ENCODE measurements around the gene CFAP20DC.

CFAP20DC gene

DNA sequence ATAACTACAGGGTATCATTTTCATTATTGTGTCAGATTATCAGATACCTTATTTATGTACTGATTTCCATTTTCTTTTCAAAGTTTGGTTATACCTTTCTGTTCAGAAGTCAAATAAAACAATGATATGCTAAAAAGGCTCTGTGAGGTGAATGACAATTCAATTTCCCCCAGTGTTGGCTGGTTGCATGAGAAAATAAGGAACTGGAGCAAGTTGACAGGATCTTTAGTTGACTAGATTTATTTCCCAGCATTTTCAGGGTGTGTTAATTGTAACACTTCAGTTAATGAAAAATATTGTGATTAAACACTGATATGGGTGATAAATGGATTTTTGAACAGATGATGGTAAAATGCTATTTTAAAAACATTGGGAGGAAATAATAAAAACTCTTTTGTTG lies 260.4 kb downstream of the CFAP20DC start:
- DNase-seq: no peak
- in situ Hi-C loops (cut with HindIII; ENCODE audit: low pct_ligation_motif_present, low pct_unique_long_range_greater_than_20kb, low sequenced_read_pairs): no loop called here

- DNase-seq: no peak
- in situ Hi-C loops (cut with HindIII; ENCODE audit: low pct_ligation_motif_present, low pct_unique_long_range_greater_than_20kb, low sequenced_read_pairs): no loop called here
Measured at GRCh38 chr3:58784888-58785287, 264.9 kb downstream of the CFAP20DC start.

GRCh38 chr3:58784425-58784824 lies 265.4 kb downstream of the CFAP20DC start:
- no peak for DNase-seq
- in situ Hi-C loops (cut with HindIII; ENCODE audit: low pct_ligation_motif_present, low pct_unique_long_range_greater_than_20kb, low sequenced_read_pairs): no loop called here

GRCh38 chr3:58783845-58784244 lies 266.0 kb downstream of the CFAP20DC start:
- no peak for DNase-seq
- in situ Hi-C loops (cut with HindIII; ENCODE audit: low pct_ligation_motif_present, low pct_unique_long_range_greater_than_20kb, low sequenced_read_pairs): no loop called here

DNA sequence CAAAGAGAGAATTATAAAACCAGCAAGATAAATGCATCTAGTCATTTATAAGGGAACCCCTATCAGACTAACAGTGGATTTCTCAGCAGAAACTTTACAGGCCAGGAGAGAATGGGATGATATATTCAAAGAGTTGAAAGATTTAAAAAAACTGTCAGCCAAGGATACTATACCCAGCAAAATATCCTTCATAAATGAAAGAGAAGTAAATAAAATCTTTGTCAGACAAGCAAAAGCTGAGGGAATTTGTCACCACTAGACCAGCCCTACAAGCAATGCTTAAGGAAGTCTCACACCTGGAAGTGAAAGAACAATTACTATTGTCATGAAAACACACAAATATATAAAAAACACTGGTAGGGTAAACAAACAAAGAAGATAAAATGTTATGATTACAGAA lies 269.9 kb downstream of the CFAP20DC start:
- in situ Hi-C loops (cut with HindIII; ENCODE audit: low pct_ligation_motif_present, low pct_unique_long_range_greater_than_20kb, low sequenced_read_pairs): no loop called here
- DNase-seq: no peak

DNA sequence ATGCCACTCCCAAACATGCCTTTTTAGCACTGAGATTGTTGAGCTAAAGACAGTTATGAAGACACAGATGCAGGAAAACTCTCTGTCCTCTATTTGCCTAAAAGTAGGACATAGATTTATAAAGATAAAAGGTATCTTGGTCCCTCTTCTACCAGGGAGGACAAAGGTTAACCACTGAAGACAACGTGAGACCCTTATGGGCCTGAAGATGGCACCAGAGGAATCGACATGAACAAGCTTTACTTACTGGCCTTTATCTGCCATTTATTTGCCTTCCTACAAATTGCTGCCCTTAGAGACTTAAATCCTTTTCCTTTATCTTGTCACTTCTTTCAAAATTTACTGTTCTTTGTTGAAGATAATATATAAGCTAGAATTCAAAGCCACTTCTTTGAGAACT lies 273.6 kb downstream of the CFAP20DC start:
- in situ Hi-C loops (cut with HindIII; ENCODE audit: low pct_ligation_motif_present, low pct_unique_long_range_greater_than_20kb, low sequenced_read_pairs): no loop called here
- DNase-seq: no peak

DNA sequence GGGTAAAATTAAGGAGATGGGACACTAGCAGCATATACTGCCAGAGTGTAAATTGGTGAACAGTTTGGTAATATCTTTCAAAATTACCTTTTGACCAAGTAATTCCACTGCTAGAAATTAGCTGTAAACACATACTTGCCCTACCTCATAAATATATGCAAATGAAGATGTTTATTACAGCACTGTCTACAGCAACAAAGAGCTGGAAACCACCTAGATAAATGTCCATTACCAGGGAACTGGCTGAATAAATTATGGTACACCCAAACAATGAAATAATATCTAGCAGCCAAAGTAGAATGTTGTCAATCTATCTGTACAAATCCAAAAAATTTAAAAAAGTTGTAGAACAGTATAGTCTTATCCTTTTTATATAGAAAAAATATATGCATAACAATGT lies 277.4 kb downstream of the CFAP20DC start:
- in situ Hi-C loops (cut with HindIII; ENCODE audit: low pct_ligation_motif_present, low pct_unique_long_range_greater_than_20kb, low sequenced_read_pairs): no loop called here
- DNase-seq: no peak

DNA sequence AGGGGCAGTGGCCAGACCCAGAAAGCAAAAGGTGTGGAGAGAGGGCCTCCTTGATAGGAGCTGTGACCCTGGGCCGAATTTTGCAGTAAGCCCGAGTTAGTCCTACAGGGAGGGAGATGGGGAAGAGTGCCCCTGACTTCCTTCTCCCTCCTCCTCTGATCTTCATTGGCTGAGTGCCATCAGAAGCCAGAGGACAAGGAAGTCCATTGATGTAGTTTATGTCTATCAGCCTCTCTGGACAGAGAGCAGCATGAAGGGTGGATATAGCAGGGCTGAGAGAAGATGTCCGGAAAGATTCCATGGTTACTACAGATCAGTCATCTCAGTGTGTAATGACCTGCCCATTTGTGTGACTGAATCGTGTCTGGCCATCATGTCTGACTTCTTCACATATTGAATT lies 280.8 kb downstream of the CFAP20DC start:
- in situ Hi-C loops (cut with HindIII; ENCODE audit: low pct_ligation_motif_present, low pct_unique_long_range_greater_than_20kb, low sequenced_read_pairs): no loop called here
- DNase-seq: no peak

GRCh38 chr3:58766587-58767282 lies 283.1 kb downstream of the CFAP20DC start:
- in situ Hi-C loops (cut with HindIII; ENCODE audit: low pct_ligation_motif_present, low pct_unique_long_range_greater_than_20kb, low sequenced_read_pairs): no loop called here
- no peak for DNase-seq

DNA sequence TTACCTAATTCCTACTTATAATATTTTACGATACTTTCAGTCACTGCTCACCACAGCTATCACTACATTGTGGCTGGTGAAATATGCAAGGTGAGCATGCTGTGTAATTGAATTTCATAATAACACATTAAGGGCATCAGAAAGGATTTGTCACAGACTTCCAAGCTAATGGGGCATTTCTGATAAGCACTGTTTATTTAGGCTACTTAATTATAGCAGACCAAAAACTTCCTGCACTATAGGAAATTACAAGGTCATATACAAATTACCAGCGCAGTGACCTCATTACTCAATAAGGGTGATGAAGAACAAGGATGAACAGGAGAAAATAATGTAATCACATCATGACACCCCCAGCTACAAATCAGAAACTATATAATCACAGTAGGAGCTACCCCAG lies 294.7 kb downstream of the CFAP20DC start:
- in situ Hi-C loops (cut with HindIII; ENCODE audit: low pct_ligation_motif_present, low pct_unique_long_range_greater_than_20kb, low sequenced_read_pairs): no loop called here
- no peak for DNase-seq

- in situ Hi-C loops (cut with HindIII; ENCODE audit: low pct_ligation_motif_present, low pct_unique_long_range_greater_than_20kb, low sequenced_read_pairs): no loop called here
- DNase-seq: no peak
Measured at GRCh38 chr3:58754074-58754473, 295.8 kb downstream of the CFAP20DC start.

DNA sequence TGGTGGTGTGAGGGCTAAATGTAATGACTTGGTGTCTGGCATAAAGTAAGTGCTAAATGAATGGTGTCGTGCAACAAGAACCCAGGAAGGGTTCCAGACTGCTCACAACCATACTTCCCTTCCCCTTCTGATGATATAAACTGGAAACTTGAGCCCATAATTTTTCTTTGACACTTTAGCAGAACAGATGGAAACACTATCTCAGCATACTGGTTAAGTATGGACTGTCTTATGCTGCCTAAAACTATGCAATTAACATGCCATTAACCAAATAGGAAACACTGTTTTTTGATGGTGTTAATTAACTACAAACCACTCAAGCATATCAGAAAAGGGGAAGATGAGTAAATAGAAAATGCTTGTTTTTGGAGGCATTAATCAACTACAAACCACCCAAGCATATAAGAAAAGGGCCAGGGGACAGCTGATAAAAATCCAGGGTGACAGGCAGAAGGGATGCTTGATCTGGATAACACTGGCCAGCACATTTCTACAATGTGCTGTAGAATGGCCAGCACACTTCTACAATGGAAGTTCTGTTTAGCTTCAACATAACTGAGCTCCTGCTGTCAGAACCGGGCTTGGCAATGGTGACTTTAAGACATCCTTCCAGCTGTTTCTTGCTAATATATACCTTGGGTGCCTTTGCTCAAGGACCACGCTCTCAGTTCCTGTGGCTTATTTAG lies 297.8 kb downstream of the CFAP20DC start:
- in situ Hi-C loops (cut with HindIII; ENCODE audit: low pct_ligation_motif_present, low pct_unique_long_range_greater_than_20kb, low sequenced_read_pairs): no loop called here
- DNase-seq: no peak

- DNase-seq: no peak
- in situ Hi-C loops (cut with HindIII; ENCODE audit: low pct_ligation_motif_present, low pct_unique_long_range_greater_than_20kb, low sequenced_read_pairs): no loop called here
Measured at GRCh38 chr3:58751235-58751634, 298.6 kb downstream of the CFAP20DC start.

DNA sequence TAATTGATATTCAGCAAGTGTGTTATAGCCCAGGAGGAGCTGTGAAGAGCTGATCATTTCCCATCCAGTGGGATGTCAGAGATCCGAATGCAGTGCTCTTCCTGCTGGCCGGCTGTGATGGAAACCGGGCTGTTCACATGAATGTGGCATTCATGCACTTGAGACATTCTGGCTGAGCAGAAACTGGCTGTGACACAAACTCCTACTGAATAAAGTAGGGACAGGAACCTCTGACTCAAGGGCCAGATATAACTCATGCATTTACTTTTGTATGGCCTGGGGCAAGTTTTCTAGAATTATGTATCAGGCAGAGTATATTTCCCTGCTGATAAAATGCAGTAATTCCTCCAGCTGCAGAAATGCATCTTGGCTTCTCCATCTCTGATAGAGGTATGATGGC lies 299.9 kb downstream of the CFAP20DC start:
- in situ Hi-C loops (cut with HindIII; ENCODE audit: low pct_ligation_motif_present, low pct_unique_long_range_greater_than_20kb, low sequenced_read_pairs): no loop called here
- no peak for DNase-seq

DNA sequence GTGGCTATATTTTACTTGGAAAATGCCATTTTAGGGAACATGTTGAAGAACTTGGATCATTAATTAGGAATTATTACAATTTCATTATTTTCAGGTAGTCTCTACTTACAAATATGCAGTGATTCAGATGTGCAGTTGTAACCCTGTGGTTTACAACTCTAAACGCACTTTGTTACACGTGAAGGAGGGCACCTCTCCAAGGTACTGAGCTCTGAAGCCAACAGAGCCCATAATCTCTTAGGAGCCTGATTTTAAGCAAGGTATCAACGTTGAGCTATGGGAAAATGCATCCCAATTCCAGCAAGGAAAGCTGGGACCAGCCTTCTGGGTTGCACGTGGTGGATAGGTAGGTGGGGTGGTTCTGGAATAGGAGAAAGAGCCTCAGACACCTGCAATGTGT lies 301.8 kb downstream of the CFAP20DC start:
- DNase-seq: no peak

GRCh38 chr3:58746758-58747157 lies 303.1 kb downstream of the CFAP20DC start:
- in situ Hi-C loops (cut with HindIII; ENCODE audit: low pct_ligation_motif_present, low pct_unique_long_range_greater_than_20kb, low sequenced_read_pairs): no loop called here
- no peak for DNase-seq

More for the DNA sequence above, 301.8 kb downstream of the CFAP20DC start:
- in situ Hi-C loops (cut with HindIII; ENCODE audit: low pct_ligation_motif_present, low pct_unique_long_range_greater_than_20kb, low sequenced_read_pairs): no loop called here

GRCh38 chr3:58743296-58743695 lies 306.5 kb downstream of the CFAP20DC start:
- in situ Hi-C loops (cut with HindIII; ENCODE audit: low pct_ligation_motif_present, low pct_unique_long_range_greater_than_20kb, low sequenced_read_pairs): no loop called here
- DNase-seq: no peak

GRCh38 chr3:58742239-58742638 lies 307.6 kb downstream of the CFAP20DC start:
- in situ Hi-C loops (cut with HindIII; ENCODE audit: low pct_ligation_motif_present, low pct_unique_long_range_greater_than_20kb, low sequenced_read_pairs): no loop called here
- no peak for DNase-seq

DNA sequence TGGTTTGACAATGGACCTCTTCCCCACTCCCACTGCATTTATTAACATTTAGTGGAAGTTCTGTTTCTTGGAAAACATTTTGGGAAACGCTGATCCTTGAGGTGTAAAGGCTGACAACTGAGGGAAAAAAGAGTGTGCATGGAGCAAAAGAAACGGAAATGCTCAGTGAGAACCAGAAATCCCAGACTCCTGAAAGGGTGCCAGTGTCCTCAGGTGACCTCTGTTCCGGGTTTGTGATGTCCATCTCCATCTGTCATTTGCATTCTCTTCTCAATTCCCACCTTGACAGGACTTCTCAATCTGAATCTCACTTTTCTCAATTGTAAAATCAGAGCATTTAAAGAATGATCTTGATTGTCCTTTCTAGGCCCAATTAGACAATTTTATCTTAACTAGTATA lies 312.2 kb downstream of the CFAP20DC start:
- DNase-seq: no peak
- in situ Hi-C loops (cut with HindIII; ENCODE audit: low pct_ligation_motif_present, low pct_unique_long_range_greater_than_20kb, low sequenced_read_pairs): no loop called here

- no peak for DNase-seq
- in situ Hi-C loops (cut with HindIII; ENCODE audit: low pct_ligation_motif_present, low pct_unique_long_range_greater_than_20kb, low sequenced_read_pairs): no loop called here
Measured at GRCh38 chr3:58731673-58732072, 318.2 kb downstream of the CFAP20DC start.
